GM18517 (cell line): ENCODE data around the gene PCSK6.

ENCODE experiments used
- ATAC-seq: cut with Tn5 transposase; IDR thresholded peaks from one replicate; pipeline ENCODE4 v1.9.1; 2021; ENCODE audit warnings: mild to moderate bottlenecking, moderate library complexity; ENCODE audit not compliant: unreplicated experiment

PCSK6 gene

GRCh38 chr15:101318147-101318819 is 171.2 kb downstream of the PCSK6 start:
- no peak for ATAC-seq

- ATAC-seq, result no peak
Observed at GRCh38 chr15:101317336-101317872, 172.1 kb downstream of the PCSK6 start.

GRCh38 chr15:101316529-101316928 is 173.0 kb downstream of the PCSK6 start:
- ATAC-seq, result no peak

- no peak for ATAC-seq
Observed at GRCh38 chr15:101315736-101316135, 173.8 kb downstream of the PCSK6 start.

- no peak for ATAC-seq
Observed at GRCh38 chr15:101314336-101315125, 175.0 kb downstream of the PCSK6 start.

GRCh38 chr15:101313041-101313761 is 176.3 kb downstream of the PCSK6 start:
- ATAC-seq, result no peak

GRCh38 chr15:101310508-101310907 is 179.0 kb downstream of the PCSK6 start:
- ATAC-seq, result no peak

GRCh38 chr15:101310161-101310480 is 179.4 kb downstream of the PCSK6 start:
- no peak for ATAC-seq

GRCh38 chr15:101309436-101310160 is 179.9 kb downstream of the PCSK6 start:
- no peak for ATAC-seq

GRCh38 chr15:101308604-101309435 is 180.7 kb downstream of the PCSK6 start:
- no peak for ATAC-seq

- no peak for ATAC-seq
Observed at GRCh38 chr15:101307897-101308603, 181.5 kb downstream of the PCSK6 start.

GRCh38 chr15:101307048-101307896 is 182.2 kb downstream of the PCSK6 start:
- ATAC-seq, result no peak

GRCh38 chr15:101306341-101307047 is 183.0 kb downstream of the PCSK6 start:
- no peak for ATAC-seq

GRCh38 chr15:101305820-101306255 is 183.7 kb downstream of the PCSK6 start:
- no peak for ATAC-seq

- ATAC-seq, result no peak
Observed at GRCh38 chr15:101303408-101303807, 186.1 kb downstream of the PCSK6 start.

- no peak for ATAC-seq
Observed at GRCh38 chr15:101296418-101297405, 192.8 kb downstream of the PCSK6 start.
